UCSD-AML1 (cell line): ENCODE measurements around the gene WDR18.
A peak's percentile ranks its signal among the peaks of the same experiment; 100 is the strongest.

Experiments
- DNase-seq: peaks from one replicate; lab custom pipeline; 2025; ENCODE audit not compliant: unreplicated experiment; lab: John Stamatoyannopoulos, UW

The WDR18 gene, protein sequence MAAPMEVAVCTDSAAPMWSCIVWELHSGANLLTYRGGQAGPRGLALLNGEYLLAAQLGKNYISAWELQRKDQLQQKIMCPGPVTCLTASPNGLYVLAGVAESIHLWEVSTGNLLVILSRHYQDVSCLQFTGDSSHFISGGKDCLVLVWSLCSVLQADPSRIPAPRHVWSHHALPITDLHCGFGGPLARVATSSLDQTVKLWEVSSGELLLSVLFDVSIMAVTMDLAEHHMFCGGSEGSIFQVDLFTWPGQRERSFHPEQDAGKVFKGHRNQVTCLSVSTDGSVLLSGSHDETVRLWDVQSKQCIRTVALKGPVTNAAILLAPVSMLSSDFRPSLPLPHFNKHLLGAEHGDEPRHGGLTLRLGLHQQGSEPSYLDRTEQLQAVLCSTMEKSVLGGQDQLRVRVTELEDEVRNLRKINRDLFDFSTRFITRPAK

DNA sequence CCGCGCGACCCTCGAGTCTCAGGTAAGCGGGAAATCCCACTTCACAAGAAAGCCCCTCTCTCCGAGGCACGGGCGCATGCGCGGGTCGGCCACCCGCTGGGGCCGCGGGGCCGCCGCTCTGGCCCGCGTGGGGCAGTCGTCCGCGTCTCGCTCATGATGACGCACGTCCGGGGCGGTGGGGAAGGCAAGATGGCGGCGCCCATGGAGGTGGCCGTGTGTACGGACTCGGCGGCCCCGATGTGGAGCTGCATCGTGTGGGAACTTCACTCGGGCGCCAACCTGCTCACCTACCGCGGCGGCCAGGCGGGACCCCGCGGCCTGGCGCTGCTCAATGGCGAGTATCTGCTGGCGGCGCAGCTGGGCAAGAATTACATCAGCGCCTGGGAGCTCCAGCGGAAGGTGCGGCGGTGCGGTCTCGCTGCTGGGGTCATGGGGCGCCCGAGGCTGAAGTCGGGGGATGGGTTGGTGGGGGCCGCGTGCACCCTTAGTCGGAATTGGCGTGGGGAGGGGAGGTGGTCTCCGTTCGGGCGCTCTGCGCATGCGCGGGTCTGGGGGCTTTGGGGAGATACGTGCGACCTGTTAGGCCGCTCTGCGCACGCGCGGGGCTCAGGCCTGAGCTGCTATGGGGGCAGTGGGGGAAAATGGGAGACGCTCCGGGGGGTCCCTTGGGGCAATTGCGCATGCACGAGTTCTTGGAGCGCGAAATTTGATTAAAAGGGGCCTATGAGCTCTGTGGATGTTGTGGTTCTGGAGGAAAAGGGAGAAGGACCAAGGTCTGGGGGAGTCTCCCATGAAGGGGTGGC is at the start of gene WDR18:
WDR18 (plus strand) TSS at position 181 of the 803 bp plus-strand sequence; CDS start at position 190, 9 bp downstream.
- DNase-seq = peak; percentile 92

DNA sequence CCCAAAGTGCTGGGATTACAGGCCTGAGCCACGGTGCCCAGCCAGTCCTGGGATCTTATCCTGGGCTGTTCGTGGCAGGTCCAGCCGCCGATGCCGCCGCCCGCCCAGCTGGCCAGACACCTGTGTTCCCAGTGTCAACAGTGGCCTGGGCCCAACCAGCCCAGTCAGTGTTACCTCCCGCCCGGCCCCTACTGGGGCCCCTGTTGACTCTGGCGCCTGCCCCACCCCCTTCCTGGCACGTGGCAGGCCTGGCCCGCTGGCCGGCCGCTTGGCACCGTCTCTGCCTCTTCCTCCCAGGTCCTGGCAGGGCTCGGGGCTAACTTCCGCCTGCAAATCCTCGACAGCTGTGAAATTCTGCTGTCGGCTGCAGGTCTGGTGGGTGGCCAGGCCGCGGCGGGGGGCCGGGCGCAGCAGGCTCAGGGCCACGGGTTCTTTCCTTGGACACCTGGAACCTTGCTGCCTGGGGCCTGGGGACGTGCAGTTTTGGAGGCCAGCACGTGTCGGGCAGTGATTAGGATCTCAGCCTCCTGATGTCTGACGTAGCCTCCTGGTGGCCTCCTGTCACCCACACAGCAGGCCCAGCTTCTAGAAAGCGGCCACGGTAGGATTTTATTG is 49.2 kb upstream of the WDR18 start:
- no peak for DNase-seq

DNA sequence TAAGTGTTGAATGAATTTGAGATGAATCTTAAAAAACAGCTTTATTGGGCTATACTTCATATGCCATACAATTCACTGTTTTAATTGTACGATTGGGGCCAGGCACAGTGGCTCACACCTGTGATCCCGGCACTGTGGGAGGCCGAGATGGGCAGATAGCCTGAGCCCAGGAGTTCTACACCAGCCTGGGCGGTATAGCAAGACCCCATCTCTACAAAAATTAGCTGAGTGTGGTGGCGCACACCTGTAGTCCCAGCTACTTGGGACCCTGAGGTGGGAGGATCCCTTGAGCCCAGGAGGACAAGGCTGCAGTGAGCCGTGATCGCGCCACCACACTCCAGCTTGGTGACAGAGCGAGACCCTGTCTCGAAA is 48.0 kb upstream of the WDR18 start:
- no peak for DNase-seq

DNA sequence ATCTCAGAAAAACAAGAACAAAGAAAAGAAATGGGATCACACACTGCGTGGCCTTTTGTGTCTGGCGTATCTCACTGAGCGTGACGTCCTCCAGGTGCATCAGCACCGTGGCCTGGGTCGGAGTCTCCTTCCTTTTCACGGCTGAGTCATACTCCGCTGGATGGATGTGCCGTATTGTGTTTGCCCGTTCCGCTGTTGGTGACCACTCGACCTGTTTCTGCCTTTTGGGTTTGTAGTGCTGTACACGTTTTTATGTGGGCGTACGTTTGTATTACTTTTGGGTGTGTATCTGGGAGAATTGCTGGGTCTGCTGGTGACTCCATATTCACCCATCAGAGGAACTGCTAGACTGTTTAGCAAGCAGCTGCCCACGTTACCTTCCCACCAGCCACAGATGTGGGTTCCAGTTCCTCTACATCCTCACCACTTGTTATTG is 46.9 kb upstream of the WDR18 start:
- DNase-seq = no peak

DNA sequence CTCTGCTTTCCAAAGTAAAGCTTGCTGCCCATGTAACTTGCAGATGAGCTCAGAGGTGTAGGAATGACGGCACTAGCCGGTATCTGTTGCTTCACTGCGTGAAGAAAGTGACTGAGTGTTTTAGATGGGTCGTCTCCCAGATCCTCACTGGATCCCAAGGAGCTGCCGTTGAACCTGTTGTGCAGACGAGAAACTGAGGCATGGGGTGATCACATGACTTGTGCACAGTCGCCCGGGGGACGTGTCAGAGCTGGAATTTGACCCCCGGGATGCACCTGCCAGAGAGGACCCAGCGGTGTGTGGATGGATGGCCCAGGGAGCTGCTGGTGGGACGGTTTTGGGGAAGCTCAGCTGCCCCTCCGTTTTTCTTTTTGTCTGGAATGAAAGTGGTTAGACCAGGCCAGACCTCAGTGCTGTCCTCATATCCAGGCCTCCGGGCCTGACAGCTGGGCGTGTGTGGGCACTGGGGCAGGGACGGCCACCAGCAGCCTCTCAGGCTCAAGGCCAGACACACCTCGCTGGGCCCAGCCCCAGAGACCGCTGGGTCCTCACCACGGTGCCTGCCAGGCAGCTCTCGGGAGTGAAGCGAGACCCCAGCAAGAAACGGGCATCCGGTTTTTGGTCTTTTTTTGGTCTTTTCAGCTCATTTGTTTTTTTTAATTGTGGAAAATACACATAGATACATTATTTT is 45.8 kb upstream of the WDR18 start:
- DNase-seq = no peak

DNA sequence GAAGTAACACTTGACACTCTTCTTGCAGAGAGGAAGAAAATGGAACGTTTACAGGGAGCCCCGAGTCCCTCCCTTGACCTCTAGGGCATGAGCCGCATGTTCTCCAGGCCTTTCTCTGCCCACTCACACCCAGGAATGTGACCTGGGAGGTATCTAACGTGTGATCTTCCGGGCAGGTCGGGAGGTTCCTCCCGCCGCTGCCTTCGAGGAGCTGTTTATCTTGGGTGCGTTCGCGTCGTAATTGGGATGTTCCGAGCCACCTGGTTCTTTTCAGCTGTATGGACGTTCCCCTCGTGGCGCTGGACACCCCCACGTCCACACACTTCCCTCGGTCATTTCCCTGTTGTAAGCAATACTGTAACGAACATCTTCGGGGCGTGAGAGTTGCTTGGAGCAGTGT is 44.7 kb upstream of the WDR18 start:
- no peak for DNase-seq

DNA sequence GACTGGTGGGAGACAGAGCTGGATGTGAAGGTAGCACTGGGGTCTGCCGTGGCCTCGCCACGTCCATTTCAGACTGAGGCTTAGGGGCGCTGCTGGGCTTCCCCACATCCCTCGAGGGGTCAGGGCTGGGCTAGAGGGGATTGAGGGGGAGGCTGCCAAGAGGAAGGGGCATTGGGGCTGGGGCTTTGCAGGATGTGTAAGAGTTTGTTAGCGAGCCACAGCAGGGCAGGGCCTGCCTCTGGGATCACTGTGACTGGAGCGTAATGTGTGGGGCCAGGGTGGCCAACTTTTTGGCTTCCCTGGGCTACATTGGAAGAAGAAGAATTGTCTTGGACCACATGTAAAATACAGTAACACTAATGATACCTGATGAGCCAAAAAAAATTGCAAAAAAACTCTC is 44.2 kb upstream of the WDR18 start:
- DNase-seq = no peak

DNA sequence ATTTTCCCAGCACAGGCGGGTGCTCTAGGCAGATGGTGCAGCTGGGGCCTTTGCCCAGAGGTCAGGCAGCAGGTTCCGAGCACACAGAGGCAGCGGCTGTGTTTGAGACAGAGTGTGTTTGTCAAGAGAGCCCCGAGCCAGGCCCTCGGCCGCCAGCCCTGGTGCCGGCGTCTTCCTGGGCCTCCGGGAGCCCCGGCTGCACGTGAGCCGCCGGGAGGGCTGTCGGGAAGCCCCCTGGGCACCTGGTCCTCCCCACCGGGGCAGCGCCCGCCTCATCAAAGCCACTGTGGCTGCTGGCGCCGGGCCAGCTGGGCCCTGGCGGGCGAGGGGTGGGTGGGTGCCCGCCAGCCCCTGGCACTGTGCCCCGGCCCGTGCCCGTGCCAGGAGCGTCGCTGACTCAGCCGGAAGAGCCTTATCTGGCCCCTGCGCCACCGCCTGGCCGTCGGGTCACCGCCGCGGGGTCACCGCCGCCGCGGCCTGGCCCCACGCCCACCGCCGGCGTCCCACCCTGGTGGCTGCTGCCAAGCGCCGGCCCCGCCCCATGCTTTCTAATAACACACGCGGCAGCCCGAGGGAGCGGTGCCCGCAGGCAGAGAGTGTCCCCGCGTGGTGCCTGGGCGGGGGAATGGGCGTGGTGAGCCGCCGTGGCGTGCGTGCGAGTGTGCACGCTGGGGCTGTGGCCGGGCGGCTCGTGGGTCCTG is 43.4 kb upstream of the WDR18 start:
- DNase-seq = no peak

DNA sequence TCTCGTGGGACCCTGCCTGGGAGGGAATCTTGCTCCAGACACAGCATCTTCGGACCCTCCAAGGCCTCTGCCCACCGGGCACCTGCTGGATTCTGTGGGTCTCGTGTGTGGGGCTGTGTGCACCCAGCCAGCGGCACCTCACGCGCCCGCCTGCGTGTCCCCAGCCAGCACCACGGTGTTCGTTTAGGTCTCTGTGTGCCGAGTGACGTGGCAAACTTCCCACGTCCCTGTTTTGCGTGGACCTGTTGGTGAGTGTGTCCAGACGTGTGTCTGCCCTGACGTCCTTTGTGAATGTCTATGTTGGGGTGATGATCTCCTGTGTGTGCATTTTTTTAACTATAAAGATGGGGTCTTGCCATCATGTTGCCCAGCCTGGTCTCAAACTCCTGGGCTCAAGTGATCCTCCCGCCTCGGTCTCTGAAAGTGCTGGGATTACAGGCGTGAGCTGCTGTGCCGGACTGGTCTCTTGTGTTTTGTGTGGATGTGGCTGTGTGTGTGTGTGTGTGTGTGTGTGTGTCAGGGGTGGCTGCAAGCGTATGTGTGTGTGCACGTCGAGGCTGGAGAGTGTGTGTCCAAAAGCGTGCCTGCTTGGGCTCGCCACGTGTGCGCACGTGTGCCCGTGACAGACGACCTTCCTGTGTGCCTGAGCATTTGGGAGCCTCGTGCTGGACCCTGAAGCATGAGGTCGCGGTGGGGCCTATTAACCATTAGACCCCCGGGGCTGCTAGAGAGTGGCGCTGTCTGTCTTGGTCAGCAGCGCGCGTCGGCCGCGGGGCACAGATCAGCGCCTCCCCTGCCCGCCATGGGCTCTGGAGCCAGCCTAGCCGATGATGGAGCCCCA is 42.6 kb upstream of the WDR18 start:
- DNase-seq = no peak

DNA sequence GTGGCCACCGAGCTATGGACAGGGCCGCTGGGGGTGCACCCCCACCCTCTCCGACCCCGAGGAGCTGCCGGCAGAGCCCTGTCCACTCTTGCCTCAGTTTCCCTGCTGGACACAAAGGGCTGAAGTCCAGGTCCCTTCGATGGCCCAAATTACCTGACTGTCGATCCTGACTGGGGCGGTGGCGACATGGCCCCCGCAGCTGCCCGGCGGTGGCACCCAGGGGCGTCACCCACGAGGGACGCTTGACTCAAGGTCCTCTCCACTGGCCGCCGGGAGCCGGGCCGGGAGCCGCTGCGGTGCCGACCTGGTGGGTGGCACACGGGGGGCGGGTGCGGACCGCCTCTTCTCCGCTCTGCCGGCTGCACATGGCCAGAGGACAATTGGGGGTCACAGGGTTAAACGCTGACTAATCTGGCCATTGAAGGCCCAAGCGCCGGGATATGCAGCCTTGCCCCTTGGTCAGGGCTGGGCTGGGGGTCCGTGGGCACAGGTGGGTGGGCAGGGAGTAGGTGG is 42.0 kb upstream of the WDR18 start:
- no peak for DNase-seq

DNA sequence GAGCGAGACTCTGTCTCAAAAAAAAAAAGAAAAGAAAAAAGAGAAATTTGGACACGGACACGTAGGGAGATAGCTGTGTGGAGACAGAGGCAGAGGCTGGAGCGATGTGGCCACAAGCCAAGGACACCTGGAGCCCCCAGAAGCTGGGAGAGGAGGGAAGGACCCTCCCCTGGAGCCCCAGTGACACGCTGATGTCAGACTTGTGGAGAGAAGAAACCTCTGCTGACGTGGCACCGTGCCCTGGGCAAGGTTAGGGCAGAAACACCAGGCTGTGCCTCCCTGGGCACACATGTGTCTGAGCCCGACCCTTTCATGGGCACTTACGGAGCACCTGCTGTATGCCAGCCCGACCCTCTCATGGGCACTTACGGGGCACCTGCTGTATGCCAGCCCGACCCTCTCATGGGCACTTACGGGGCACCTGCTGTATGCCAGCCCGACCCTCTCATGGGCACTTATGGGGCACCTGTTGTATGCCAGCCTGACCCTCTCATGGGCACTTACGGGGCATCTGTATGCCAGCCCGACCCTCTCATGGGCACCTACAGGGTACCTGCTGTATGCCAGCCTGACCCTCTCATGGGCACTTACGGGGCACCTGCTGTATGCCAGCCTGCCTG is 40.5 kb upstream of the WDR18 start:
- DNase-seq = no peak

DNA sequence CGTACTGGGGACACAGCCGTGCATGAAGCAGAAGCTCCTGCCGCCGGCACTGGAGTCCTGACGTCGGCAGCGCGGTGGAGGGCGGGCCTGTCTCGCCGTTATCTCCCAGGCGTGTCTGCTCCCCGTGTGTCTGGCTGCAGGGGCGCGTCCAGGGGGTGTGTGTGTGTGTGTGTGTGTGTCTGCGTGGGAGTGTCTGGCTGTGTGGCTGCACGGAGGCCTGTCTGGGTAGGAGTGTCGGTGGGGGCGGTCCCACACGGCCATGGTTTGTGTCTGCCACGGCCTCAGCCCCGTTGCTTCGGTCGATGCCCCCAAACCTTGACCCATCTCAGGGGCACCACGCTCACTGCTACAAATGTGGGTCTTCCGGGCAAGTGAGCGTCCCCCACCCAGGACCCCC is 40.0 kb upstream of the WDR18 start:
- DNase-seq = no peak

DNA sequence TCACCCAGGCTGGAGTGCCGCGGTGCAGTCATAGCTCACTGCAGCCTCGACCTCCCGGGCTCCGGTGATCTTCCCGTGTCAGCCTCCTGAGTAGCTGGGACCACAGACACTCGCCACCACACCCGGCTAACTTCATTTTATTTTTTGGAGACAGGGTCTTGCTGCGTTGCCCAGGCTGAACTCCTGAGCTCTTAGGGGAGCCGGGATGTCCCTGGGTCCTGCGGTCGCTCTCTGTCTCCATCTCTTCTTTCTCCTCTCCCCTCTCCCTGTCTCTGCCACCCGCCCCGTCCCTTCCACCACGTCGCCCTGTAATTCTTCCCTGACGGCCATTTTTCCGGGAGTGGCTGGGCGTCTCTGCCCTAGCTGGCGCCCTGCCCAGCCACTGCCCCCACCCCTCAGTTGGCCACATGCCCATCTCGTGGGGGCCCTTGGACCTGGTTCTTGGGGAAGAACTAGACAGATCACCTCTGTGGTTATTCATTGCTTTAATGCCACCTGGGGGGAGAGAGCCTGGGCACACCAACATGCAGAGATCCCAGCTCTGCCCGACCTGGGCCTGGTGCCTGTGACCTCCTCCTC is 39.4 kb upstream of the WDR18 start:
- no peak for DNase-seq

DNA sequence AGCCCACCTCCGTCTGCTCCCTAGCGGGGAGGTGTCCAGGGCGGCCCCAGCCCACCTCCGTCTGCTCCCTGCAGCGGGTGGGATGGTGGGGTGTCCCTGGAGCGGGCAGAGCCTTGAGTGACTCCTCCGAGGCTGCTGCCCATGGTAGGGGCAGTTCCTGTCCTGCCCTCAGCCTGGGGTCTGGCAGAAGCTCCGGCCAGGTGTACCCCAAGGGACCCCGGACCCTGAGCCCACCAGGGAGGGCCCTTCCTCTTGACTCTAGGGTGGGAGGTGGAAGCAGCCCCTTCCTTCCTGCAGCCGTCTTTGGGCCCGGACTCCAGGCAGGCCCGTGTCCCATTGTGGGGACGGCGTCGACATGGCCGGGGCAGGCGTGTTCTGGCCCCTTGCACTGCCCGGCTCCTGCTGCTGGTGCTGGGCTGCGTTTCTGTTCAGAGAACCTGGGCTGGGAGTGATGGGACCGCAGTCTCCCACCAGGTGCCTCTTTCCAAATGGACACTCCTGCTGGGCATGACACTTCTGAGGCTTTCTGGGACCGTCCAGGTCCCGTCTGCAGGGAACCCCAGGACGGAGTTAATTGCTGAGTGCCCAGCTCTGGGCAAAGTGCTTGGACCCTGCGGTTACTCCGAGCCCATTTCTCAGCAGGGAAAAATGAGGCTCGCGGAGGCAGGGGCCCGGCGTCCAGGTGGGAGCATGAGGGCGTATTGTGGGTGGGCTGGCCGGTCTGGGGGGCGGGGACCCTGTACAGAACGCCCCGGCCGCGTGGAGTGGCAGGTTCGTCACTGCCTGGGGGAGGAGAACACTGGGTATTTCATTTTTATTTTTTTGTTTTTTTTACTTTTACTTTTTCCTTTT is 38.5 kb upstream of the WDR18 start:
- DNase-seq = no peak

DNA sequence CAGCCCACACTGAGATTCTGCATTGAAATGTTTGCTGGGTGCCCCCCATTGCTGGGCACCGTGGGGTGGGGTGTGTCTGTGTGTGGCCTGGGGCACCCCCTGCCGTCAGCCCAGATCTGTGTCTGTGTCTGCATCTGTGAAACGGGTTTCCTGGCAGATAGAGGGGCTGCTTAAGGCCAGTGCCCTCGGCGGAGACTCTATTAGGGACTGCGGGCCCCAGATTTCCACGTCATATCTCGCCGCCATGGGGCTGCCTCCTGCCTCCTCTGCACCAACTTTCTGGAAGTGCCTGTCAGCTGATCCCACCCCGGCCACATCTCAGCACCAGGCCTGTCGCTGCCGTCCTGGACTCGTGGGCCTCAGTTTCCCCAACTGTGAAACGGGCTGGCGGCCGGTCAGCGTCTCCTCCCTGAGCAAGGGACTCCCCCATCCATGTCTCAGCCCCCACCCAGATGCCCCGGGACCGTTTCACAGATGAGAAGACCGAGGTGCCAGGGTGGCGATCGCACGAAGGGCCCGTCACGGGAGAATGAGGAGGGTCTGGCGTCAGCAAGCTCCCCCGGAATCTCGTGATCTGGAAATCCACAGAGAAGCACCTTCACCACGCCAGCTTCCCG is 36.9 kb upstream of the WDR18 start:
- DNase-seq = no peak

DNA sequence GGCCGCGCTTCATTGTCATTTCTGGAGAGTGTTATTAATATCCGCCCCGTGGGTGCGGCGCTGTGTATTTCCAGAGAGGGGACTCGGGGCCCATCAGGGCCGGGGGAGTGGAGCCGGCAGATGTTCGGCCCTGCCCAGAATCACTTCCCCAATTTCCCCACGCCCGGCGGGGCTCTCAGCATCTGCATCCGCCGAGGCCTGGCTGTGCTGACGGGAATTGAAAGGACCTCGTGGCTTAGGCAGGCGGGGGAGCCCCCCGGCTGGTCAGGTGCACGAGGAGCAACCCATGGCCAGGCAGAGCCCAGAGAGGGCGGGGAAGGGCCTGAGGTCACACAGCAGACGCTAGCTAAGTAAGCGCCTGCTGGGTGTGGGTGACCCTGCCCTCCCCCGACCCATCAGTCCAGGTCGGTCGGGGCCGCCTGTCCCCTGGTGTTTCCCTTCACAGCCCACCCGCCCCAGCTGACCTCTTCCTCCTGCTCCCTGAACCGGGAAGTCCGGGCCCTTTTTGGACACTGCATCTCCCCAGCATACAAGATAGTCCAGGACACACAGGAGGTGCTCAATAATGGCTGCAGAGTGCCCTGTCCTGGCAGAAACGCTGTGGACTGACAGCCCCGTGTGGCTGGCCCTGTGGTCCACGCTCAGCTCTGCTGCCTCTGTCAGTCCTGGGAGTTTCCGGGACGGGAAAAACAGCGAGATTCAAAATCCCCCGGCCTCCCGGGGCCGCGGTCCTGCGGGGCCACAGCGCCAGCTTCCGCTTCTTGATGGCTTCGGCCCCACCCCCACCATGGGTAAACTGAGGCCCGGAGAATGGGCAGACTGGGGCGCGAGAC is 36.2 kb upstream of the WDR18 start:
- peak; percentile 67 for DNase-seq
